ENCODE data around the gene NWD2. TPM values are rescaled to one million over a fixed set of nuclear protein-coding genes. Genes with fewer than 3 reads are reported as not detected.
"Not testable (repeated sequence)": the region's sequence is repeated elsewhere in the genome, so short reads cannot be mapped to it uniquely, and the experiment has no call there.

The NWD2 gene
- polyA plus RNA-seq, 3 donors: 0.11 to 0.25 (median 0.18) TPM

- DNase-seq (ENCODE audit: low read depth in 3 of 3, low spot score in 2 of 3): no peak
Measured at GRCh38 chr4:37489697-37490096, 245.2 kb downstream of the NWD2 start.

GRCh38 chr4:37490391-37491347 is 246.1 kb downstream of the NWD2 start:
- no peak for DNase-seq (ENCODE audit: low read depth in 3 of 3, low spot score in 2 of 3)

- DNase-seq (ENCODE audit: low read depth in 3 of 3, low spot score in 2 of 3): not testable (repeated sequence)
Measured at GRCh38 chr4:37495353-37495752, 250.8 kb downstream of the NWD2 start.

Measured in right renal cortex interstitium (tissue), 3 donors.